GM19240 (cell line): ENCODE data around the gene ASS1.
A peak's percentile ranks its signal among the peaks of the same experiment; 100 is the strongest.

Source experiments
- DNase-seq: peaks from one replicate; pipeline ENCODE4 v3.0.0; 2011; ENCODE audit warnings: low spot score; ENCODE audit not compliant: insufficient read length

Gene ASS1

GRCh38 chr9:130452835-130453234 is 8.1 kb downstream of the ASS1 start:
- DNase-seq: no peak

- DNase-seq: no peak
Measured at GRCh38 chr9:130453487-130453886, 8.7 kb downstream of the ASS1 start.

GRCh38 chr9:130454096-130454811 is 9.5 kb downstream of the ASS1 start:
- DNase-seq: no peak

- DNase-seq: no peak
Measured at GRCh38 chr9:130454812-130455325, 10.1 kb downstream of the ASS1 start.

GRCh38 chr9:130458027-130458803 is 13.5 kb downstream of the ASS1 start:
- no peak for DNase-seq

- no peak for DNase-seq
Measured at GRCh38 chr9:130458804-130459067, 14.0 kb downstream of the ASS1 start.

- no peak for DNase-seq
Measured at GRCh38 chr9:130459151-130459550, 14.4 kb downstream of the ASS1 start.

- no peak for DNase-seq
Measured at GRCh38 chr9:130459941-130460669, 15.3 kb downstream of the ASS1 start.

GRCh38 chr9:130461218-130461630 is 16.5 kb downstream of the ASS1 start:
- peak; percentile 77 for DNase-seq

GRCh38 chr9:130461731-130462130 is 17.0 kb downstream of the ASS1 start:
- DNase-seq: no peak

- DNase-seq: no peak
Measured at GRCh38 chr9:130462685-130463540, 18.2 kb downstream of the ASS1 start.

GRCh38 chr9:130463763-130464745 is 19.3 kb downstream of the ASS1 start:
- no peak for DNase-seq

- no peak for DNase-seq
Measured at GRCh38 chr9:130465383-130466096, 20.8 kb downstream of the ASS1 start.

- no peak for DNase-seq
Measured at GRCh38 chr9:130466537-130467217, 21.9 kb downstream of the ASS1 start.

GRCh38 chr9:130467316-130467715 is 22.6 kb downstream of the ASS1 start:
- no peak for DNase-seq

GRCh38 chr9:130468566-130468965 is 23.8 kb downstream of the ASS1 start:
- DNase-seq: no peak

GRCh38 chr9:130470269-130470668 is 25.5 kb downstream of the ASS1 start:
- no peak for DNase-seq

GRCh38 chr9:130470950-130471349 is 26.2 kb downstream of the ASS1 start:
- no peak for DNase-seq
